GM18517 (cell line): ENCODE results near the gene MOB1A.

Source experiments
- ATAC-seq: cut with Tn5 transposase; IDR thresholded peaks from one replicate; pipeline ENCODE4 v1.9.1; 2021; ENCODE audit warnings: mild to moderate bottlenecking, moderate library complexity; ENCODE audit not compliant: unreplicated experiment

The MOB1A gene

DNA sequence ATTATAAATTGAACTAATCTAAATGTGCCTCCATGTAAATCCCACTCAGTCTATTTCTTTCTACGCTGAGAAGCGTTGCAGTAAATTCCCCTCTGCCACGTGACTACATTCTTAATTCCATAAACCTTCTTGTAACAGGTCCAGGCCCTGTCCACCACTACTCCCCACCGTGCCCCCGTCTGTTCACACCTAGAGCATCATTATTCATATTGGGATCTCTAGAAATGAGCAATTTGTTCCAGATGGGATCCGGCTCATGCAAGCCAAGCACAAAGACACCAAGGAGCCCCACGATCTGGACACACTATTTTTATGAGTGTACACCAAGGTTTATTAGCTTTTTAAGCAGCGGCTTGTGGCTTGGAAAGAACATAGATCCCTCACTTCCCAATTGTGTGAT, 69.1 kb downstream of the MOB1A start:
- no peak for ATAC-seq

DNA sequence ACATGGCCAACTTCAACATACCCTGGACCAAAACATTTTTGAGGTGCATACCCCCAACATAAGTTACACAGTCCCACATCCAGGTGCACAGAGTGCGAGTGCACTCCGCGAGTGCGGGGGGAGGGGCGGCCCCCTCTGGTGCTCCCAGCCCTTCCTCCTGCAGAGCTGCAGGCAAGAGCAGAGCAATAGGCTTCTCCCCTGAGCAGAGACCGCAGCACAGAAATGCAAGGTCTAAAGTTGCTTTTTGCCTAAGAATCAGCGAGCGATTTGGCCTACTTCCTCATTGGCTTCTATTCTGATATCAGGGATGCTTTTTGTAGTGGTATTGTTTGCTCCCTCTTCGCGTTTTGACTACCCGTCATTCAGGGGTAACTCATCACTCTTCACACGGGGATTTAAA, 71.6 kb downstream of the MOB1A start:
- no peak for ATAC-seq

DNA sequence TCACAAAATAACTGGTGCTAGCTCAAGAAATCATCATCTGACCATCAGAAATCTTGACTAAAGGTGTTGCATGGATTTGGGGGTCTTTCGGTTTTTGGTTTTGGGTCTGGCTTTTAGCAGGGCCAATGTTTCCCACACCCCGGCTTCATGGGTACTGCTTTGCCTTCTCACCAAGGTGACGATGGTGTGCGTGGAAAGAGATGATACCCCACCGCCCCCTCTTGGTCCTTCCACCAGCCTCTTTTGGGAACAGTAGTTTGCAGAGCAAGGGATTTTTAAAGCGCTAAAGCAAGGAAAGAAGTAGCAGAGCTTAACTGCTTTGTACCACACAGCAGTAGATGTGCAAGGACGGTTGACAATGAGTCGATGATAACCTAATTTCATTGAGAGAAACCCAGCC, 73.3 kb downstream of the MOB1A start:
- ATAC-seq, result no peak

DNA sequence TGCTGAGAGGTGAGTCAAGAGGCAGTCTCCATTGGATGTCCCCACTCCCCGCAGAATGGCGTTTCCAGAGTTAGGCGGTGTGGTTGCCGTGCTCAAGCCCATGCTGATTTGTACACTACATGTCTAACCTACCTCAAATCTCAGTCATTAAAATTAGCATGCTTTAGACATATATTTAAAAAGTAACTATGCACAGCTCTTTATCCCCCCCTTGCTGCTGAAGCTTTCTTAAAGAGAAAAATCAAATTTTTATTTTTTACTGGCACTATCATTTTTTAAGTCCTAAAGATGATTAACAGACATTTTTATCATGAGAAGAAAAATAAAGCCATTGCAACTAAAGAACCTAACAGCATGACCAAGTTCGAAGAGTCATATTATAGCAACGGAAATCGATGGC, 73.8 kb downstream of the MOB1A start:
- no peak for ATAC-seq

DNA sequence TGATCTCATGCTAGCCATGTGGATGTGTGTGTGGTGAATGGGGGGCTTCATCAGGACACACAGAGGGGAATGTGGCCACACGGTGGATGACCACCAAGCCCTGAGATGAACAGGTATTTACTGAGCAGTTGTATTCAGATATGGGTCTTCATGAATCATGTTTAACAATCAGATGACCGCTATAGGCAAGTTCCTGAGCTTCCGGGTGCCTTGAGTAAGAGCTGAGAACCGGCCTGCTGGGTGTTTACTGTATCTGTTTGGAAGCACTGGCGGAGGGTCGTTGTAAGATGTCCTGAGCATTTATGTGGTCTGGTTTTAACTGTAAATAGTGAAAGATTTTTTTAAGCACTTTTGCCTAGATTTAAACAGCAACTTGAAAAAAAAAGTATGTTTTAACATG, 74.9 kb downstream of the MOB1A start:
- ATAC-seq, result no peak
